Anterior cingulate cortex (tissue), 58 donors: Measurements from ENCODE around the gene GARIN5B.
"Not testable (repeated sequence)": the region's sequence is repeated elsewhere in the genome, so short reads cannot be mapped to it uniquely, and the experiment has no call there.

Experiments
- DNase-seq, 58 donors: peaks; one replicate each; lab custom pipeline; 2025; lab: John Stamatoyannopoulos, UW

The GARIN5B gene

GRCh38 chr19:55362990-55363716 lies at the start of gene GARIN5B:
Gene GARIN5B, minus strand, starts transcription at chr19:55363260. Its CDS starts 194 bp downstream, at chr19:55363066.
- no peak for DNase-seq

GRCh38 chr19:55410168-55410567 lies 47.1 kb upstream of the GARIN5B start:
- no peak for DNase-seq

GRCh38 chr19:55409179-55409578 lies 46.1 kb upstream of the GARIN5B start:
- not testable (repeated sequence) for DNase-seq

- DNase-seq, result no peak
Measured at GRCh38 chr19:55408533-55408872, 45.4 kb upstream of the GARIN5B start.

GRCh38 chr19:55407800-55408532 lies 44.9 kb upstream of the GARIN5B start:
- DNase-seq, result peak; percentile 84 to 100 (median 98)

- DNase-seq, result not testable (repeated sequence)
Measured at GRCh38 chr19:55407550-55407799, 44.4 kb upstream of the GARIN5B start, which contains the start of gene UBE2S. Gene UBE2S, minus strand, starts transcription at chr19:55407788. Its CDS starts 199 bp downstream, at chr19:55407589.

GRCh38 chr19:55406826-55407549 lies 43.9 kb upstream of the GARIN5B start:
- peak in 1 of 58 donors; percentile 49 for DNase-seq

GRCh38 chr19:55406091-55406825 lies 43.2 kb upstream of the GARIN5B start:
- no peak for DNase-seq

GRCh38 chr19:55405638-55406037 lies 42.6 kb upstream of the GARIN5B start:
- DNase-seq, result no peak

- no peak for DNase-seq
Measured at GRCh38 chr19:55402509-55402908, 39.4 kb upstream of the GARIN5B start.

- DNase-seq, result not testable (repeated sequence)
Measured at GRCh38 chr19:55401390-55401789, 38.3 kb upstream of the GARIN5B start.

GRCh38 chr19:55400281-55401087 lies 37.4 kb upstream of the GARIN5B start:
- DNase-seq, result no peak

GRCh38 chr19:55398200-55398925 lies 35.3 kb upstream of the GARIN5B start:
- DNase-seq, result no peak

GRCh38 chr19:55392820-55393761 lies 30.0 kb upstream of the GARIN5B start:
- DNase-seq, result peak in 4 of 58 donors; percentile 9 to 13 (median 11)

GRCh38 chr19:55391702-55392615 lies 28.9 kb upstream of the GARIN5B start:
- no peak for DNase-seq

GRCh38 chr19:55391191-55391670 lies 28.2 kb upstream of the GARIN5B start:
- DNase-seq, result peak in 2 of 58 donors; percentile 5 to 41

- no peak for DNase-seq
Measured at GRCh38 chr19:55390461-55390880, 27.4 kb upstream of the GARIN5B start.
